Gastroesophageal sphincter (tissue), 3 donors: ENCODE data around the gene RING1.

Source experiments
- CTCF ChIP-seq, 4 experiments: fragments of 200-600 bp in 2 of 4; fragments of 450-650 bp in 2 of 4; sonication (generic) in 1 of 4; IDR thresholded peaks; one replicate each; pipeline ENCODE4 v1.5.1; 2017 to 2019; ENCODE audit warnings: antibody characterized with exemption in 4 of 4, mild to moderate bottlenecking in 2 of 4, moderate library complexity in 2 of 4
- EP300 ChIP-seq: sonication (generic); formaldehyde crosslinking; IDR thresholded peaks from one replicate; pipeline ENCODE4 v1.6.1; 2017; ENCODE audit warnings: antibody characterized with exemption, mild to moderate bottlenecking
- POLR2A ChIP-seq, 2 donors: fragments of 450-650 bp; IDR thresholded peaks; one replicate each; pipeline ENCODE4 v1.6.1; 2017; ENCODE audit warnings: antibody characterized with exemption in 2 of 2, mild to moderate bottlenecking in 2 of 2, moderate library complexity in 1 of 2

GRCh38 chr6:33254591-33254990 is 46.3 kb downstream of the RING1 start:
- TF ChIP-seq CTCF (IDR thresholded peaks at IDR 0.05) (no peak), POLR2A (IDR thresholded peaks at IDR 0.05) (no peak), EP300 (no peak)
